HG03571 (cell line): ENCODE results near the gene PNMA6F.
"Not testable (repeated sequence)": the region's sequence is repeated elsewhere in the genome, so short reads cannot be mapped to it uniquely, and the experiment has no call there.

Experiments used
- ATAC-seq: cut with Tn5 transposase; IDR thresholded peaks from one replicate; pipeline ENCODE4 v1.9.1; 2021; ENCODE audit not compliant: unreplicated experiment

The PNMA6F gene

GRCh38 chrX:153336121-153336894 lies 14.7 kb upstream of the PNMA6F start:
- no peak for ATAC-seq

- no peak for ATAC-seq
These were observed 13.2 kb upstream of the PNMA6F start for GRCh38 chrX:153334654-153335295.

GRCh38 chrX:153333821-153334653 lies 12.5 kb upstream of the PNMA6F start, which contains the start of gene ZNF275:
TSS of gene ZNF275 (plus strand) at chrX:153334153. CDS start at chrX:153336680, 2,527 bp downstream.
- ATAC-seq: peak; percentile 89

- ATAC-seq: no peak
These were observed 11.7 kb upstream of the PNMA6F start for GRCh38 chrX:153333266-153333665.

- ATAC-seq: no peak
These were observed 6.0 kb upstream of the PNMA6F start for GRCh38 chrX:153327561-153327960.

GRCh38 chrX:153320555-153321184 lies 897 bp downstream of the PNMA6F start:
- no peak for ATAC-seq

- not testable (repeated sequence) for ATAC-seq
These were observed 1.5 kb downstream of the PNMA6F start for GRCh38 chrX:153320047-153320443.

GRCh38 chrX:153319295-153320046 lies 2.1 kb downstream of the PNMA6F start:
- no peak for ATAC-seq

- ATAC-seq: no peak
These were observed 2.8 kb downstream of the PNMA6F start for GRCh38 chrX:153318811-153319210.

- no peak for ATAC-seq
These were observed 3.4 kb downstream of the PNMA6F start for GRCh38 chrX:153317996-153318722.

- no peak for ATAC-seq
These were observed 4.3 kb downstream of the PNMA6F start for GRCh38 chrX:153317306-153317705.

GRCh38 chrX:153312842-153313241 lies 8.7 kb downstream of the PNMA6F start:
- no peak for ATAC-seq

GRCh38 chrX:153312041-153312440 lies 9.5 kb downstream of the PNMA6F start:
- no peak for ATAC-seq

- ATAC-seq: no peak
These were observed 10.7 kb downstream of the PNMA6F start for GRCh38 chrX:153310901-153311300.

GRCh38 chrX:153307276-153308178 lies 14.0 kb downstream of the PNMA6F start:
- ATAC-seq: no peak

- ATAC-seq: no peak
These were observed 14.9 kb downstream of the PNMA6F start for GRCh38 chrX:153306527-153307115.

- ATAC-seq: no peak
These were observed 15.6 kb downstream of the PNMA6F start for GRCh38 chrX:153305972-153306371.

GRCh38 chrX:153304988-153305736 lies 16.4 kb downstream of the PNMA6F start:
- no peak for ATAC-seq
